Hepatocyte (in vitro differentiated cells): Measurements from ENCODE around the gene SCN1B. TPM values are rescaled to one million over a fixed set of nuclear protein-coding genes. Genes with fewer than 3 reads are reported as not detected.

Experiments
- DNase-seq: peaks from one replicate; pipeline ENCODE4 v3.0.0-alpha.2; 2016; ENCODE audit warnings: low spot score
- H2AFZ ChIP-seq: fragments of 200-600 bp; sonication (generic); 2 replicates; pipeline ENCODE4 v1.6.0; 2016; ENCODE audit warnings: antibody characterized with exemption, mild to moderate bottlenecking
- H3K27ac ChIP-seq: fragments of 200-600 bp; sonication (generic); 2 replicates; pipeline ENCODE4 v1.5.1; 2016; ENCODE audit warnings: mild to moderate bottlenecking
- H3K27me3 ChIP-seq: fragments of 200-600 bp; sonication (generic); 2 replicates; pipeline ENCODE4 v1.6.1; 2016
- H3K36me3 ChIP-seq: fragments of 200-600 bp; sonication (generic); replicated peaks from 2 replicates; pipeline ENCODE4 v1.5.1; 2016; ENCODE audit warnings: low read depth; ENCODE audit not compliant: insufficient read depth
- H3K4me1 ChIP-seq: fragments of 200-600 bp; sonication (generic); 2 replicates; pipeline ENCODE4 v1.5.1; 2016; ENCODE audit warnings: mild to moderate bottlenecking, moderate library complexity; ENCODE audit not compliant: insufficient read depth
- H3K4me2 ChIP-seq: fragments of 200-600 bp; sonication (generic); 2 replicates; pipeline ENCODE4 v1.6.0; 2016
- H3K4me3 ChIP-seq: fragments of 200-600 bp; sonication (generic); 2 replicates; pipeline ENCODE4 v1.5.1; 2016; ENCODE audit warnings: mild to moderate bottlenecking
- H3K79me2 ChIP-seq: fragments of 200-600 bp; sonication (generic); 2 replicates; pipeline ENCODE4 v1.6.0; 2017; ENCODE audit warnings: mild to moderate bottlenecking
- H3K9me2 ChIP-seq: fragments of 200-600 bp; sonication (generic); replicated peaks from 2 replicates; pipeline ENCODE4 v1.6.0; 2017; ENCODE audit warnings: mild to moderate bottlenecking; ENCODE audit not compliant: insufficient read depth
- H3K9me3 ChIP-seq: fragments of 200-600 bp; sonication (generic); 2 replicates; pipeline ENCODE4 v1.5.1; 2016; ENCODE audit warnings: low read depth, mild to moderate bottlenecking
- H4K20me1 ChIP-seq: fragments of 200-600 bp; sonication (generic); 2 replicates; pipeline ENCODE4 v1.6.0; 2016; ENCODE audit warnings: mild to moderate bottlenecking; ENCODE audit not compliant: insufficient read depth, poor library complexity, severe bottlenecking
- EZH2 ChIP-seq: fragments of 200-600 bp; sonication (generic); IDR thresholded peaks from 2 replicates; pipeline ENCODE4 v1.6.1; 2016; ENCODE audit warnings: antibody characterized with exemption, mild to moderate bottlenecking, borderline replicate concordance
- EZH2phosphoT487 ChIP-seq: fragments of 200-600 bp; sonication (generic); IDR thresholded peaks from one replicate; pipeline ENCODE4 v1.6.1; 2018; ENCODE audit warnings: antibody characterized with exemption, mild to moderate bottlenecking, low read depth, moderate library complexity; ENCODE audit not compliant: unreplicated experiment, severe bottlenecking
- WGBS: methylation state at CpG from one replicate; pipeline ENCODE4 v1.1.6; 2016; ENCODE audit warnings: low lambda C conversion rate; ENCODE audit errors: missing lambda C conversion rate; 5-methylcytosine and 5-hydroxymethylcytosine counted together
- polyA plus RNA-seq: library from polyadenylated mRNA; unstranded; fragments of >200 nt; fragmentation: Nextera tagmentation; extraction: Ambion mirVana; gene quantifications from 2 replicates; pipeline ENCODE4 v1.2.1, GENCODE V29; 2016
- total RNA-seq: library from RNA; depleted of rRNA; stranded (reverse); fragments of >200 nt; gene quantifications from 2 replicates; pipeline ENCODE4 v1.2.3, GENCODE V29; 2014
- TF ChIP-seq, protein P1 (sequence below): fragments of 200-600 bp; sonication (generic); IDR thresholded peaks from 2 replicates; pipeline ENCODE4 v1.5.1; 2016; ENCODE audit warnings: antibody characterized with exemption, mild to moderate bottlenecking; ENCODE audit not compliant: poor library complexity

Gene SCN1B
- total and polyA plus RNA-seq, 2 experiments from 2014 or later = 0.60 to 3.1 TPM

DNA sequence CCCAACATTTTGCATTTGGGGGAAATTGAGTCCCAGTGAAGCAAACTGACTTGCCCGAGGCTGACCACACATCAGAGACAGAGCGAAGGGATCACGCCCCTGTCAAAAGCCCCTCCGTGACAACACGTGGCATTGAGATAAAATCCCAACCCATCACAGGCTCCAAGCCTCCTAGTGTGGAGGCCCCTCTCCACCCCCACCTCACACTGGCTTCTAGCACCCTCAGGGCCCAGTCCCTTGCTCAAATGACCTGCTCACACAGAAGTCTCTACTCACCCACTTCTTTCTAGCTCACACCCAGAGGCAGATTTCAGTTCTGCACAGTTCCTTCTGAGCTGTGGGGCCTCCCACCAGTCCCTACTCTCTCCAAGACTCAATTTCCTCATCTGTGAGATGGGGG, 21.5 kb downstream of the SCN1B start:
- Histone ChIP-seq H4K20me1 (no peaks in the 10 kb centered on the region), H3K79me2 (no peaks in the 10 kb centered on the region), H3K36me3 (no peaks in the 10 kb centered on the region), H3K4me1 (no peaks in the 10 kb centered on the region), H2AFZ (no peak overlapping the region), H3K9me3 (no peaks in the 10 kb centered on the region), H3K9me2 (no peaks in the 10 kb centered on the region), H3K4me3 (no peak overlapping the region), H3K27ac (no peak overlapping the region), H3K27me3 (no peaks in the 10 kb centered on the region), H3K4me2 (no peak overlapping the region)
- no peak for DNase-seq
- WGBS = 84% methylated on average over 5 of the region's 5 CpGs
- TF ChIP-seq, protein P1, sequence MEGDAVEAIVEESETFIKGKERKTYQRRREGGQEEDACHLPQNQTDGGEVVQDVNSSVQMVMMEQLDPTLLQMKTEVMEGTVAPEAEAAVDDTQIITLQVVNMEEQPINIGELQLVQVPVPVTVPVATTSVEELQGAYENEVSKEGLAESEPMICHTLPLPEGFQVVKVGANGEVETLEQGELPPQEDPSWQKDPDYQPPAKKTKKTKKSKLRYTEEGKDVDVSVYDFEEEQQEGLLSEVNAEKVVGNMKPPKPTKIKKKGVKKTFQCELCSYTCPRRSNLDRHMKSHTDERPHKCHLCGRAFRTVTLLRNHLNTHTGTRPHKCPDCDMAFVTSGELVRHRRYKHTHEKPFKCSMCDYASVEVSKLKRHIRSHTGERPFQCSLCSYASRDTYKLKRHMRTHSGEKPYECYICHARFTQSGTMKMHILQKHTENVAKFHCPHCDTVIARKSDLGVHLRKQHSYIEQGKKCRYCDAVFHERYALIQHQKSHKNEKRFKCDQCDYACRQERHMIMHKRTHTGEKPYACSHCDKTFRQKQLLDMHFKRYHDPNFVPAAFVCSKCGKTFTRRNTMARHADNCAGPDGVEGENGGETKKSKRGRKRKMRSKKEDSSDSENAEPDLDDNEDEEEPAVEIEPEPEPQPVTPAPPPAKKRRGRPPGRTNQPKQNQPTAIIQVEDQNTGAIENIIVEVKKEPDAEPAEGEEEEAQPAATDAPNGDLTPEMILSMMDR = no peak
- TF ChIP-seq EZH2 (no peak), EZH2phosphoT487 (no peak)

DNA sequence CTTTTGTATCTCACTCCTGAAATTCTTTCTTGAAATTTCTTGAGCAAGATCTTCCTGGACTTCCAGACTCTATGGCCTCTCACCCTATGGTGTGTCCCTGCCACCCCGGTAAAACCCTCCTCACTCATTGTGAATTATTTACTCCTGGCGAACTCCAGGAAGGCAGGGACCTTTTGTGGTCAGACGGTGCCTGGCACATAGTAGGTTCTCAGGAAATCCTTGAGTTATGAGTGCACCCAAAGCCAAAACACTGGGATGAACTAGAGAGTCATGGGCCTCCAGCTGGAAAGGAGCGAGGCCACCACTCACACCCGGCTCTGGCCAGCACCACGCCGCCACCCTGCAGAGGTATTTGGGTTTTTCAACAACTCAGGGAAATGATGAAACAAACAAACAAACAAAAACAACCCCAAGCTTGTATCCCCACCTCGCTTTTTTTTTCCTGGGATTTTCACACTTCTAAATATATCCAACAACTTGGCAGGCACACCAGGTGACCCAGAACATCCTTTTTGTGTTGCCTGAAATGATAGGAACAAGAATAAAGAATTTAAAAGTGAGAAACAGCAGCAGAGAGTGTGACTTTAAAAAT, 22.4 kb downstream of the SCN1B start:
- H3K4me1 ChIP-seq = no peaks in the 10 kb centered on the region
- H3K79me2 ChIP-seq = no peaks in the 10 kb centered on the region
- no peaks in the 10 kb centered on the region for H3K36me3 ChIP-seq
- H3K27ac ChIP-seq = no peak overlapping the region
- no peak overlapping the region for H3K4me3 ChIP-seq
- H3K27me3 ChIP-seq = no peaks in the 10 kb centered on the region
- no peak overlapping the region for H2AFZ ChIP-seq
- no peaks in the 10 kb centered on the region for H3K9me2 ChIP-seq
- no peak overlapping the region for H3K4me2 ChIP-seq
- H4K20me1 ChIP-seq = no peaks in the 10 kb centered on the region
- DNase-seq = no peak
- WGBS = 82% methylated on average over 8 of the region's 8 CpGs
- TF ChIP-seq, protein P1 = no peak
- TF ChIP-seq EZH2 (no peak), EZH2phosphoT487 (no peak)
- H3K9me3 ChIP-seq = no peaks in the 10 kb centered on the region

- H3K9me2 ChIP-seq = no peaks in the 10 kb centered on the region
- H3K27ac ChIP-seq = no peak overlapping the region
- no peaks in the 10 kb centered on the region for H4K20me1 ChIP-seq
- no peaks in the 10 kb centered on the region for H3K79me2 ChIP-seq
- TF ChIP-seq EZH2 (no peak), EZH2phosphoT487 (no peak)
- TF ChIP-seq, protein P1 = no peak
- no peaks in the 10 kb centered on the region for H3K9me3 ChIP-seq
- 92% methylated on average over 9 of the region's 9 CpGs for WGBS
- H2AFZ ChIP-seq = no peak overlapping the region
- H3K27me3 ChIP-seq = no peaks in the 10 kb centered on the region
- DNase-seq = no peak
- no peaks in the 10 kb centered on the region for H3K36me3 ChIP-seq
- no peak overlapping the region for H3K4me3 ChIP-seq
- H3K4me2 ChIP-seq = no peak overlapping the region
- H3K4me1 ChIP-seq = no peaks in the 10 kb centered on the region
Observed at GRCh38 chr19:35053667-35054293, 23.5 kb downstream of the SCN1B start.
